ENCODE data around the gene TFR2.

TFR2 gene

GRCh38 chr7:100577103-100577502 lies 64.2 kb downstream of the TFR2 start:
- no peaks in the 10 kb centered on the region for H3K9me3 ChIP-seq (ENCODE audit: control insufficient read depth, low read length)
- no peak overlapping the region for H3K27ac ChIP-seq (ENCODE audit: insufficient read depth, low read depth, low read length, poor library complexity, severe bottlenecking)
- H3K36me3 ChIP-seq (ENCODE audit: control insufficient read depth, insufficient read depth, low read length) = peaks cover 12% of the 10 kb centered on the region
- peaks cover 4% of the 10 kb centered on the region for H3K4me1 ChIP-seq (ENCODE audit: control insufficient read depth, insufficient read depth, low read length)
- no peak overlapping the region for H3K4me3 ChIP-seq (ENCODE audit: insufficient read depth, low read depth, low read length)
- H3K27me3 ChIP-seq (ENCODE audit: control insufficient read depth, insufficient read depth, low read length, poor library complexity, severe bottlenecking) = no peaks in the 10 kb centered on the region
- WGBS, 2 experiments = 95% methylated on average over 24 of the region's 24 CpGs

GRCh38 chr7:100576384-100576993 lies 64.9 kb downstream of the TFR2 start:
- no peak overlapping the region for H3K27ac ChIP-seq (ENCODE audit: insufficient read depth, low read depth, low read length, poor library complexity, severe bottlenecking)
- no peaks in the 10 kb centered on the region for H3K9me3 ChIP-seq (ENCODE audit: control insufficient read depth, low read length)
- no peak overlapping the region for H3K4me3 ChIP-seq (ENCODE audit: insufficient read depth, low read depth, low read length)
- H3K36me3 ChIP-seq (ENCODE audit: control insufficient read depth, insufficient read depth, low read length) = peaks cover 12% of the 10 kb centered on the region
- peaks cover 11% of the 10 kb centered on the region for H3K4me1 ChIP-seq (ENCODE audit: control insufficient read depth, insufficient read depth, low read length)
- WGBS, 2 experiments = 96 to 97% methylated on average over 13 of the region's 13 CpGs
- peaks cover under 1% of the 10 kb centered on the region for H3K27me3 ChIP-seq (ENCODE audit: control insufficient read depth, insufficient read depth, low read length, poor library complexity, severe bottlenecking)

- H3K27me3 ChIP-seq (ENCODE audit: control insufficient read depth, insufficient read depth, low read length, poor library complexity, severe bottlenecking) = peaks cover 5% of the 10 kb centered on the region
- H3K4me3 ChIP-seq (ENCODE audit: insufficient read depth, low read depth, low read length) = no peak overlapping the region
- no peak overlapping the region for H3K27ac ChIP-seq (ENCODE audit: insufficient read depth, low read depth, low read length, poor library complexity, severe bottlenecking)
- WGBS, 2 experiments = 90 to 92% methylated on average over 16 to 17 of the region's 17 CpGs
- H3K4me1 ChIP-seq (ENCODE audit: control insufficient read depth, insufficient read depth, low read length) = peaks cover 15% of the 10 kb centered on the region
- no peaks in the 10 kb centered on the region for H3K9me3 ChIP-seq (ENCODE audit: control insufficient read depth, low read length)
- peaks cover 9% of the 10 kb centered on the region for H3K36me3 ChIP-seq (ENCODE audit: control insufficient read depth, insufficient read depth, low read length)
These were observed 65.5 kb downstream of the TFR2 start for GRCh38 chr7:100575746-100576383.

GRCh38 chr7:100575206-100575631 lies 66.1 kb downstream of the TFR2 start:
- H3K27ac ChIP-seq (ENCODE audit: insufficient read depth, low read depth, low read length, poor library complexity, severe bottlenecking) = no peak overlapping the region
- WGBS, 2 experiments = 80 to 85% methylated on average over 14 of the region's 14 CpGs
- H3K4me1 ChIP-seq (ENCODE audit: control insufficient read depth, insufficient read depth, low read length) = peaks cover 22% of the 10 kb centered on the region
- peaks cover 12% of the 10 kb centered on the region for H3K27me3 ChIP-seq (ENCODE audit: control insufficient read depth, insufficient read depth, low read length, poor library complexity, severe bottlenecking)
- no peaks in the 10 kb centered on the region for H3K9me3 ChIP-seq (ENCODE audit: control insufficient read depth, low read length)
- H3K4me3 ChIP-seq (ENCODE audit: insufficient read depth, low read depth, low read length) = no peak overlapping the region
- peaks cover 4% of the 10 kb centered on the region for H3K36me3 ChIP-seq (ENCODE audit: control insufficient read depth, insufficient read depth, low read length)

GRCh38 chr7:100574362-100575205 lies 66.8 kb downstream of the TFR2 start:
- peaks cover 18% of the 10 kb centered on the region for H3K27me3 ChIP-seq (ENCODE audit: control insufficient read depth, insufficient read depth, low read length, poor library complexity, severe bottlenecking)
- H3K4me3 ChIP-seq (ENCODE audit: insufficient read depth, low read depth, low read length) = no peak overlapping the region
- no peaks in the 10 kb centered on the region for H3K36me3 ChIP-seq (ENCODE audit: control insufficient read depth, insufficient read depth, low read length)
- peaks cover 28% of the 10 kb centered on the region for H3K4me1 ChIP-seq (ENCODE audit: control insufficient read depth, insufficient read depth, low read length)
- 91 to 93% methylated on average over 44 of the region's 44 CpGs for WGBS, 2 experiments
- no peak overlapping the region for H3K27ac ChIP-seq (ENCODE audit: insufficient read depth, low read depth, low read length, poor library complexity, severe bottlenecking)
- no peaks in the 10 kb centered on the region for H3K9me3 ChIP-seq (ENCODE audit: control insufficient read depth, low read length)

GRCh38 chr7:100573691-100574361 lies 67.5 kb downstream of the TFR2 start, which contains the start of gene SAP25:
SAP25 (minus strand) TSS chr7:100573900; CDS start chr7:100573742, 158 bp downstream.
- 94 to 95% methylated on average over 70 of the region's 70 CpGs for WGBS, 2 experiments
- Histone ChIP-seq H3K4me1 (ENCODE audit: control insufficient read depth, insufficient read depth, low read length) (peaks cover 36% of the 10 kb centered on the region), H3K27ac (ENCODE audit: insufficient read depth, low read depth, low read length, poor library complexity, severe bottlenecking) (no peak within 1 kb of the TSS), H3K4me3 (ENCODE audit: insufficient read depth, low read depth, low read length) (no peak within 1 kb of the TSS), H3K9me3 (ENCODE audit: control insufficient read depth, low read length) (no peaks in the 10 kb centered on the region), H3K27me3 (ENCODE audit: control insufficient read depth, insufficient read depth, low read length, poor library complexity, severe bottlenecking) (peaks cover 18% of the 10 kb centered on the region), H3K36me3 (ENCODE audit: control insufficient read depth, insufficient read depth, low read length) (no peaks in the 10 kb centered on the region)

- no peaks in the 10 kb centered on the region for H3K9me3 ChIP-seq (ENCODE audit: control insufficient read depth, low read length)
- H3K36me3 ChIP-seq (ENCODE audit: control insufficient read depth, insufficient read depth, low read length) = no peaks in the 10 kb centered on the region
- no peak overlapping the region for H3K27ac ChIP-seq (ENCODE audit: insufficient read depth, low read depth, low read length, poor library complexity, severe bottlenecking)
- peaks cover 18% of the 10 kb centered on the region for H3K27me3 ChIP-seq (ENCODE audit: control insufficient read depth, insufficient read depth, low read length, poor library complexity, severe bottlenecking)
- WGBS, 2 experiments = 95 to 96% methylated on average over 30 of the region's 30 CpGs
- no peak overlapping the region for H3K4me3 ChIP-seq (ENCODE audit: insufficient read depth, low read depth, low read length)
- peaks cover 37% of the 10 kb centered on the region for H3K4me1 ChIP-seq (ENCODE audit: control insufficient read depth, insufficient read depth, low read length)
These were observed 68.2 kb downstream of the TFR2 start for GRCh38 chr7:100572949-100573675.

- WGBS, 2 experiments = 88 to 90% methylated on average over 20 of the region's 20 CpGs
- Histone ChIP-seq H3K36me3 (ENCODE audit: control insufficient read depth, insufficient read depth, low read length) (no peaks in the 10 kb centered on the region), H3K27me3 (ENCODE audit: control insufficient read depth, insufficient read depth, low read length, poor library complexity, severe bottlenecking) (peaks cover 18% of the 10 kb centered on the region), H3K9me3 (ENCODE audit: control insufficient read depth, low read length) (no peaks in the 10 kb centered on the region), H3K27ac (ENCODE audit: insufficient read depth, low read depth, low read length, poor library complexity, severe bottlenecking) (no peak overlapping the region), H3K4me1 (ENCODE audit: control insufficient read depth, insufficient read depth, low read length) (peaks cover 37% of the 10 kb centered on the region), H3K4me3 (ENCODE audit: insufficient read depth, low read depth, low read length) (no peak overlapping the region)
These were observed 68.9 kb downstream of the TFR2 start for GRCh38 chr7:100572281-100572948.

GRCh38 chr7:100571829-100572116 lies 69.6 kb downstream of the TFR2 start:
- 87 to 93% methylated on average over 2 of the region's 2 CpGs for WGBS, 2 experiments
- Histone ChIP-seq H3K4me1 (ENCODE audit: control insufficient read depth, insufficient read depth, low read length) (peaks cover 37% of the 10 kb centered on the region), H3K9me3 (ENCODE audit: control insufficient read depth, low read length) (no peaks in the 10 kb centered on the region), H3K36me3 (ENCODE audit: control insufficient read depth, insufficient read depth, low read length) (no peaks in the 10 kb centered on the region), H3K27me3 (ENCODE audit: control insufficient read depth, insufficient read depth, low read length, poor library complexity, severe bottlenecking) (peaks cover 18% of the 10 kb centered on the region), H3K27ac (ENCODE audit: insufficient read depth, low read depth, low read length, poor library complexity, severe bottlenecking) (no peak overlapping the region), H3K4me3 (ENCODE audit: insufficient read depth, low read depth, low read length) (no peak overlapping the region)

Data from ectodermal cell (in vitro differentiated cells).